Activated T-cell treated with anti-CD3 and anti-CD28 coated beads, Interleukin-2, amount 50 U/mL, for 24 hours (primary cell): ENCODE measurements around the gene ANKLE1.
A peak's percentile ranks its signal among the peaks of the same experiment; 100 is the strongest.

ENCODE experiments used
- DNase-seq: peaks from one replicate; pipeline ENCODE4 v3.0.0-alpha.2; 2020
- H3K27ac Mint-ChIP-seq: 2 replicates; pipeline ENCODE4 v1.8.0; 2020; ENCODE audit warnings: mild to moderate bottlenecking, mixed read lengths
- H3K27me3 Mint-ChIP-seq: 2 replicates; pipeline ENCODE4 v1.8.0; 2020; ENCODE audit warnings: mixed read lengths
- H3K36me3 Mint-ChIP-seq: 2 replicates; pipeline ENCODE4 v1.8.0; 2020; ENCODE audit warnings: low read depth, mixed read lengths
- H3K4me1 Mint-ChIP-seq: 2 replicates; pipeline ENCODE4 v1.8.0; 2020; ENCODE audit warnings: low read depth, mixed read lengths
- H3K4me3 Mint-ChIP-seq: 2 replicates; pipeline ENCODE4 v1.8.0; 2020; ENCODE audit warnings: mild to moderate bottlenecking, moderate library complexity, mixed read lengths
- H3K9me3 Mint-ChIP-seq: 2 replicates; pipeline ENCODE4 v1.8.0; 2020; ENCODE audit warnings: mixed read lengths

The ANKLE1 gene

DNA sequence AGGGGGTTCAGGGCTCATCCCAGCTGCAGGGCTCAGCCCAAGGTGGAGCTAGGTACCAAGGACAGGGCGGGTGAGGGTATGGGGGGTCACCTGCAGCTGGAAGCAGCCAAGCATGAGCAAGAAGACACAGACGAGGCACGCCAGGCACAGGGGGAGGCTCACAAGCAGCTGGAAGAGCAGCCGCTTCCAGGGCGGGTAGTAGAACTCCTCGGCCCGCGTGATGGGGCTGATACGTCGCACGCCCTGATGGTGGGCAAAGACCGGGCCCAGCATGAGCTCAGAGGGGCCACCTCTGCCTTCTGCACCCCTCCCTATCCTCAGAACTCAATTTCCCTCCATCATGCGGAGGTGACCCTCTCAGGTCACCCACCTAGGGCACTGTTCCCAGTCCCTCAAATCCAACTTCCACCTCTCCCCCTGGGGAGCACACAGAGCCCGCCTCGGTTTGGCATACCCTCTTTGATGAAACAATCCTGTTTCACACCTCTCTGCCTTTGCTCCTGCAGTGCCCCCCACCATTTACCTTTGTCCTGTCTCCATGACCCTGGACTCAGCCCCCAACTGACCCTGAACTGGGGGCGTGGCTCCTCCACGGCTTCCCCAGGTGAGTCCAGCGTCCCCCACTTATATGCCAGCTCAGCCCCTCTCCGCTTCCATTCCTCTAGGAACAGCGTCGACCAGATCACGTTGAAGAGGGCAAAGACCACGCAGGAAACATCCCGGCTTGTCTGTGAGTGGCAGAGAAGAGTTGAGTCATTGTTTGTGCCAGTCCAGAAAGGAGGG lies 48.8 kb downstream of the ANKLE1 start:
- Mint-ChIP-seq H3K9me3 (no peaks in the 10 kb centered on the region), H3K4me1 (peaks cover 31% of the 10 kb centered on the region), H3K4me3 (no peak overlapping the region), H3K27me3 (no peaks in the 10 kb centered on the region), H3K36me3 (peaks cover 1% of the 10 kb centered on the region), H3K27ac (no peak overlapping the region)
- DNase-seq: no peak

DNA sequence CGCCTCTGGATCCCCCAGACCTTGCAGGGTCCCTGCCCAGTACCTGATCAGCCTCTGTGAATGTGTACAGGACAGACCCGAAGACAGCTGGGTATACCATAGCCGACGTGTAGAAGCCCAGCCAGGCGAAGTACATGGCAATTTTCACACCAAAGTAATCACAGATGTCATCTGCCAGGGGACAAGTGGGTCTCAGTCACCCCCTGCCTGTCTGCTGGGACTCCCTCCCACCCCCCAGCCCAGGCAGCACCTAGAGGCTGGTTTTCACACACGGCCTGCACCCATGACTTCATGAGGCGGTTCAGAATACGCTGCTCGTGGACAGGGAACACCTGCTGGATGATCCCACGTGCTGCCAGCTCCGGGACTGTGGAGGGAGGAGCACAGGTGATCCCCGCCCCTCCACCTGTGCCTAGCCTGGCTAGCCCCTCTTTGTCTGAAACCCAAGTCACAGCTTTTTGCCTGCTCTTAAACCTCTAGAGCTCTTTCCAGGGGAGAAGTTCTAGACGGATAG lies 49.4 kb downstream of the ANKLE1 start:
- H3K27me3 Mint-ChIP-seq: no peaks in the 10 kb centered on the region
- DNase-seq: no peak
- no peaks in the 10 kb centered on the region for H3K9me3 Mint-ChIP-seq
- no peak overlapping the region for H3K27ac Mint-ChIP-seq
- no peak overlapping the region for H3K4me3 Mint-ChIP-seq
- H3K36me3 Mint-ChIP-seq: peaks cover 1% of the 10 kb centered on the region
- peaks cover 33% of the 10 kb centered on the region for H3K4me1 Mint-ChIP-seq

DNA sequence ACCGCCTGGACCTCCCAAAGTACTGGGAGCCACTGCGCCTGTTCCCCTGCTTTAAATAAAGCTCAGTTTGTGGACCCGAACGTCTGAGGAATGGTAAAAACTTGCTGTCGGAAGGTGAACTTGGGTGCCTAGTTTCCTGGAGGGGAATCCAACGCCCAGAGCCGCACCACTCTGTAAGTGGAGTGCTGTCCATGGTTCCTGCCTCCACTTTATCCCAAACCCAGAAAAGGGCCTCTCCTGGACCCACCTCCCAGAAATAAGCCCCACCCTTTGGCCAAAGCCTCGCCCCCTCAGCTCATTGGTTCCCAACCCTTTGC lies 50.6 kb downstream of the ANKLE1 start:
- Mint-ChIP-seq H3K4me3 (no peak overlapping the region), H3K9me3 (no peaks in the 10 kb centered on the region), H3K27ac (no peak overlapping the region), H3K27me3 (no peaks in the 10 kb centered on the region), H3K4me1 (peaks cover 42% of the 10 kb centered on the region), H3K36me3 (peaks cover 9% of the 10 kb centered on the region)
- no peak for DNase-seq

DNA sequence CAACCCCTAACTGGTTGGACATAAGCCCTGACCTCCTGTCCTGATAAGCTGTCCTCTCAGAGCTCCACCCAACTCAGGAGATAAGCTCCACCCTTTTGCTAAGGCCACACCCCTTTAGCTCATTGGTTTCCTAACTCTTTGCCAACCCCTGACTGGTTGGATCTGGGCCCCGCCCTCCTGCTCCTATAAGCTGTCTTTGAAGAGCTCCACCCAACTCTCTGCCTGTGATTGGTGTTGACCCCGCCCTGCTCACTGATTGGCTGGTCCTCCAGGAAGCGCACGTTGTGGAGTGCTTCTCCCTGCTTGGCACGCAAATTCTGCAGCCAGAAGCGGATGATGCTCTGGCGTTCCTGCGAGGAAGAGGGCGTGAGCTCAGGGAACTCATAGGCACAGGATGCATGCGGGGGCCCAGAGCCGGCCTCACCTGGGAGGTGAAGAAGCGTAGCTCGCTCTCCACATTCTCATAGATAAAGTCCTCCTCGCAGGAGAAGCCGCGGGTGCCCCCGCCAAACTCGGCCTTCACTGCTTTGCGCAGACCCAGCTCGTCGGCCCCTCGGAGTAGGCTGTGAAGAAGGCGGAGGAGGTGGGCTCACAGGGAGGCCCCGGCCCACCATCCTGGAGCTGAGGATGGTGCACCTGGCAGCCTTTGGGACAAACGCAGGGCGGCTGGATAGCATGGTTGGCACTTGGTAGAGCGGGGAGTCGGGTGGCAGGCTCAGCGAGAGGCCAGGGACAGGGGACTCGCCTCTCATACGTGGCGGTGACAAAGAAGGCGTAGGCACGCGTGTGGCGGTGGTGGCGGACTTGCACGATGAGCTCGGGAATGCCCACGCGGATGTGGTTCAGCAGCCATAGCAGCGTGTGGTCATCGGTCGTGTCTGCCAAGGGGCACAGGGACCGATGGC lies 51.2 kb downstream of the ANKLE1 start:
- no peaks in the 10 kb centered on the region for H3K9me3 Mint-ChIP-seq
- DNase-seq: no peak
- H3K4me3 Mint-ChIP-seq: peak overlapping the region; percentile 38
- H3K36me3 Mint-ChIP-seq: peaks cover 15% of the 10 kb centered on the region
- H3K27me3 Mint-ChIP-seq: no peaks in the 10 kb centered on the region
- H3K4me1 Mint-ChIP-seq: peaks cover 41% of the 10 kb centered on the region
- H3K27ac Mint-ChIP-seq: no peak overlapping the region

DNA sequence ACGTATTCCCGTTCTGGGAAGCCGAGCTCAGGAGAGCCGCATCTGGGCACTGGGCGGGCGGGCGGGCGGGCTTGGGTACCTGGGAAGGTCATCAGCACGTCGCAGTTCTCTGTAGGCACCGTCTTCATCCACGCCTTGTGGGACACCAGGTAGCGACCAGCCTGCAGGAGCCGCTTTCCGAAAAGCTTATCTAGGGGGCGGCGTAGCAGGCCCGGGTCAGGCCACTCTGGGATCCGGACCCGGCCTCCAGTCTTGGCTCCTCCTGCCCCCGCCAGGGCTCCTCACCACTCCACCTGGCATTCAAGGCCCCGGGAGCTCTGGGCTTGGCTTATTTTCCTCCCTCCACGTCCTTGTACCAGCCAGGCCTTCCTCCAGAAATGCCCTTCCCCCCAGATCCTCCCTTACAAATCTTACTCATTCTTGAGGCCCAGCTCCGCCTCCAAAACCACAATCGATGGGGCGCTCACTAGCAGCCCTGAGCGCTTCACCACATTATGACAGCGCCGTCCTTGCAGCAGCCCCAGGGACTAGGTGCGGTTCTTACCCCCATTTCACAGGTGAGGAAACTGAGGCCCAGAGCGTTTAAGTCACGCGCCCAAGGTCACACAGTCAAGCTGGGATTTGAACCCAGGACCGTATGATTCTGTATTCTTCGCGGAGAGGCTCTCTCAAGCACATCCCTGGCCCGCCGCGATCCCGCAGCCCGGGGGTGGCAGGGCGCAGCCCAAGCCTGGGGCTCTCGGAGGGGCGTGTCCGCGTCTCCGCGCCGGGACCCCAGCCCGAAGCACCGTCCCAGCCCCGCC lies 52.1 kb downstream of the ANKLE1 start:
- H3K36me3 Mint-ChIP-seq: peaks cover 24% of the 10 kb centered on the region
- H3K9me3 Mint-ChIP-seq: no peaks in the 10 kb centered on the region
- H3K4me3 Mint-ChIP-seq: peak overlapping the region; percentile 81
- peak overlapping the region; percentile 84 for H3K27ac Mint-ChIP-seq
- peak; percentile 81 for DNase-seq
- peaks cover 49% of the 10 kb centered on the region for H3K4me1 Mint-ChIP-seq
- H3K27me3 Mint-ChIP-seq: no peaks in the 10 kb centered on the region

DNA sequence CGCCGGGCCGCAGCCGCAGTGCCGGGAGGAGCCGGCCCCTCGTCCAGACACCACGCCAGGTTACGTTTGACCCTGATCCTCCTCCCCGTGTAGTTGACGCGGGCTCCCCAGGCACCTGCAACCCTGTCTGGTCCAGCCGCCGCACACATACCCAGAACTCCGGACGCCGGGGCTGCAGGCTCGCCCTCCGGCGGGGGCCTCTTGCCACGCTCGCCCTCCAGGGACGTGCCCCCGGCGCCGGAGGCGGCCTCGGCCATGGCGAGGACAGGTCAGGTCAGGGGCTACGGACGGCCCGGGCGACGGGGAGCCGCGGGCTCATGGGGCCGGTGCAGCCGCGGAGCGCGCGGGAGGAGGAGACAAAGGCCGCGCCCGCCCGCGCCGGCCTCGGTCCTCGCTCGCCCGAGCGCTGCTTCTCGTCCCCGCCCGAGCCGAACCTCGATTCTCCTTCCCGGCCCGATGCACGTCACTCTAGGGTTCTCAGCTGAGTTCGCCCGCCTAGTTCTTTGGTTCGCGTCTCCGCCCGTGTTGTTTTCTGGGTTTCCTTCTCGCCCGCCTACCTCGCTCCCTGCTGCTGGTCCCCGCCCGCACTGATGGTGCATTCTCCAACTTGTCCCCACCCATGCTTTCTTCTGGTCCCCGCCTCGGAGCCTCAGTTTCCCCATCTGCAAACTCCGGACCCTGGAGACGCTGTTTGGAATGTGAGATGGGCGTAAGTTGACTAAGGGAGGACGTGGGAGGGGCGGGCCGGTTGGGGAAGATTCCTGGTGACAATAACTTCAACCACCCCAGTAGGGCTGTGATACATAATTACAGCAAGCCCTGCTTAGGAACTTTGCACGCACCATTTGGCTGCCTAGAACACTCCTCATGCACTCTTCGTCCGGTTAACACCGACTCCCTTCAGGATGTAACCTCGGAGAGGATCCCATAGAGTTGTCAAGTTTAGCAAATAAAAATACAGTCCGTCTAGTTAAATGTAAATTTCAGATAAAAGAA lies 53.0 kb downstream of the ANKLE1 start, which contains the start of gene ANO8:
Gene ANO8 (minus strand): TSS at position 442 of the 996 bp plus-strand sequence. CDS start 185 bp downstream, at position 257.
- no peaks in the 10 kb centered on the region for H3K9me3 Mint-ChIP-seq
- peaks cover 50% of the 10 kb centered on the region for H3K4me1 Mint-ChIP-seq
- peak; percentile 97 for DNase-seq
- H3K27me3 Mint-ChIP-seq: no peaks in the 10 kb centered on the region
- peaks cover 32% of the 10 kb centered on the region for H3K36me3 Mint-ChIP-seq
- peak within 1 kb of the TSS; percentile 95 for H3K4me3 Mint-ChIP-seq
- peak within 1 kb of the TSS; percentile 84 for H3K27ac Mint-ChIP-seq

DNA sequence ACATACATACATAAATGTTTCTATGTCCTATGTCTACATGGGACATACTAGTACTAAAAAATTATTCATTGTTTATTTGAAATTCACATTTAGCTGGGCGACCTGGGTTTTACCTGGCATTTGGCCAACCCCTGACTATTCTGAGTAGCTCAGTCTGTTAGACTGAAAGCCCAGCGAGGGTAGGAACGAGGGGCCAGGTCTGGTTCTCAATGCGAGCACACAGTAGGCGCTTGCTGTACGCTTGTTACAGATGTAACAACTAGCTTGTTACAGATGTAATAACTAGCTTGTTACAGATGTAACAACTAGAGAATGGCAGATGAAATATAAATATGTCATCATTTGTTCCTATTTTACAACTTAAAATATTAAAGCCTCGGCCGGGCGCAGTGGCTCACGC lies 53.9 kb downstream of the ANKLE1 start:
- H3K4me1 Mint-ChIP-seq: peaks cover 46% of the 10 kb centered on the region
- H3K27ac Mint-ChIP-seq: no peak overlapping the region
- no peak for DNase-seq

More for the DNA sequence above, 53.9 kb downstream of the ANKLE1 start:
- H3K36me3 Mint-ChIP-seq: peaks cover 36% of the 10 kb centered on the region
- H3K9me3 Mint-ChIP-seq: no peaks in the 10 kb centered on the region
- peak overlapping the region; percentile 95 for H3K4me3 Mint-ChIP-seq
- H3K27me3 Mint-ChIP-seq: no peaks in the 10 kb centered on the region
